GM12873 (cell line): ENCODE measurements around the gene CALU.

Source experiments
- TF ChIP-seq, protein P1 (sequence below): IDR thresholded peaks from 2 replicates; pipeline ENCODE4 v1.5.1; 2012; ENCODE audit warnings: low read depth, mild to moderate bottlenecking, moderate library complexity, low read length, control low read depth; ENCODE audit not compliant: insufficient read depth; ENCODE audit errors: missing control alignments

CALU gene

DNA sequence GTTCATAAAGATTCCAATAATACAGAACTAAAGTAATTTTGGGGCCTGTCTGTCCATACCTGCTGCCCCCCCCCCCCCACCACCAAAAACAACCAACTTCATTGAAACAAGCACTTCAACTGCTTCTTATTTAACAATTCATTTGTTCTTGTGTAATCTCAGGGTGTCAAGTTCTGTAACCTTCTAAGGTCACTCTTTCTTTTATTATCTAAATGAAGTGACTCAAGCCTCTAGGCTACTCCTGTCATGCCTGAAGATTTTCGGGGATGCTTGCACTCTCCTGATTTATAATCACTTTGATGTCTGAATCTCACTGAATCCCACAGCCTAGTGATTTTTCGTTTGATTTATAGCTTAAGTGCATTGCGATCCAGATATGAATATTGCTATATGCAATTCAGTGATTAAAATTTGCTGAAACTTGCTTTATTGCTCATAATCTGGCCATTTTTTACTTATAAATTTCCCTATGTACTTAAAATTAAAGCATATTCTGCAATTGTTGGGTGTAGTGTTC, 39.9 kb upstream of the CALU start:
- TF ChIP-seq, protein P1, sequence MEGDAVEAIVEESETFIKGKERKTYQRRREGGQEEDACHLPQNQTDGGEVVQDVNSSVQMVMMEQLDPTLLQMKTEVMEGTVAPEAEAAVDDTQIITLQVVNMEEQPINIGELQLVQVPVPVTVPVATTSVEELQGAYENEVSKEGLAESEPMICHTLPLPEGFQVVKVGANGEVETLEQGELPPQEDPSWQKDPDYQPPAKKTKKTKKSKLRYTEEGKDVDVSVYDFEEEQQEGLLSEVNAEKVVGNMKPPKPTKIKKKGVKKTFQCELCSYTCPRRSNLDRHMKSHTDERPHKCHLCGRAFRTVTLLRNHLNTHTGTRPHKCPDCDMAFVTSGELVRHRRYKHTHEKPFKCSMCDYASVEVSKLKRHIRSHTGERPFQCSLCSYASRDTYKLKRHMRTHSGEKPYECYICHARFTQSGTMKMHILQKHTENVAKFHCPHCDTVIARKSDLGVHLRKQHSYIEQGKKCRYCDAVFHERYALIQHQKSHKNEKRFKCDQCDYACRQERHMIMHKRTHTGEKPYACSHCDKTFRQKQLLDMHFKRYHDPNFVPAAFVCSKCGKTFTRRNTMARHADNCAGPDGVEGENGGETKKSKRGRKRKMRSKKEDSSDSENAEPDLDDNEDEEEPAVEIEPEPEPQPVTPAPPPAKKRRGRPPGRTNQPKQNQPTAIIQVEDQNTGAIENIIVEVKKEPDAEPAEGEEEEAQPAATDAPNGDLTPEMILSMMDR = no peak

DNA sequence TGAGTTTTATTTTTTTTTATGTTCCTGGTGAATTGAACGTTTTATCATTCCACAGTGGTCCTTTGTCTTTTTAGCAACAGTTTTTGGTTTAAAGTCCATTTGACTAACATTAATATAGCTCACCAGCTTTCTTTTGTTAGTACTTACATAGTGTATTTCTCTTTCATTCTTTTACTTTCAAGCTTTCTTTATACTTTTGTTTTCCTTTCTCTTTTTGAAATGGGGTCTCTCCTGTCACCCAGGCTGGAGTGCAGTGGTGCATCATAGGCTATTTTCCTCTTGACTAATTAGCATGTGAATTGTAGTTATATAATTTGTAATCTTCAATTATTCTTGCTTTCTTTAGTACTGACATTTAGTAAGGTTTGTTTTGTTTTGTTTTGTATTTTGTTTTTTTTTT, 39.3 kb upstream of the CALU start:
- TF ChIP-seq, protein P1 = no peak

DNA sequence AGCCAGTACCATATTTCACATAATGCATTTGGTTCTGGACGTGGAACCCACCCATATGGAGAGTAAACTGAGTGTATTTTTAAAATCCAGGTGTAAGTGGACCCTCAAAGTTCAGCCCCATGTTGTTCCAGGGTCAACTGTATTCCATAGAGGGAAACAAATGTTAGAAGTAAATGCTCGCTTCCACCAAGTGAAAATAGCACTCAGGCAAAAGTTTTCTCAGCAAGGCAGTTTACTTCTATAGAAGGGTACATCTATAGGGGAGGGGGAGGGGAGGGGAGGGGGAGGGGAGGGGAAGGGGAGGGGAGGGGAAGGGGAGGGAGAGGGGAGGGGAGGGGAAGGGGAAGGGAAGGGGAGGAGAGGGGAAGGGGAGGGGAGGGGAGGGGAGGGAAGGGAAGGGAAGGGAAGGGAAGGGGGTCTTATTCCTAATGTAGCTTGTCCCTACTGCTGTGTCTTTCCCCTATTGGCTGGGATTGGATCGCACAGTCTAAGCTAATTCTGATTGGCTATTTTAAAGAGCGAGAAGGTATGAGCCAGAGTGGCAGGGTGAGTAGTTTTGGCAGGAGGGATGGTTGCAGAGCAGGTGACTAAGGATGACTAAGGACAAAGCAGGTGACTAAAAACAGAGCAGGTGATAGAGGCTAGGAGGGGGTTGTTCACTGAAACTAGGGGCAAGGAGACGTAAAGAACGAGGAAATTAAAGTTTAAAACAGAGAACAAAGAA, 37.9 kb upstream of the CALU start:
- TF ChIP-seq, protein P1 = no peak

DNA sequence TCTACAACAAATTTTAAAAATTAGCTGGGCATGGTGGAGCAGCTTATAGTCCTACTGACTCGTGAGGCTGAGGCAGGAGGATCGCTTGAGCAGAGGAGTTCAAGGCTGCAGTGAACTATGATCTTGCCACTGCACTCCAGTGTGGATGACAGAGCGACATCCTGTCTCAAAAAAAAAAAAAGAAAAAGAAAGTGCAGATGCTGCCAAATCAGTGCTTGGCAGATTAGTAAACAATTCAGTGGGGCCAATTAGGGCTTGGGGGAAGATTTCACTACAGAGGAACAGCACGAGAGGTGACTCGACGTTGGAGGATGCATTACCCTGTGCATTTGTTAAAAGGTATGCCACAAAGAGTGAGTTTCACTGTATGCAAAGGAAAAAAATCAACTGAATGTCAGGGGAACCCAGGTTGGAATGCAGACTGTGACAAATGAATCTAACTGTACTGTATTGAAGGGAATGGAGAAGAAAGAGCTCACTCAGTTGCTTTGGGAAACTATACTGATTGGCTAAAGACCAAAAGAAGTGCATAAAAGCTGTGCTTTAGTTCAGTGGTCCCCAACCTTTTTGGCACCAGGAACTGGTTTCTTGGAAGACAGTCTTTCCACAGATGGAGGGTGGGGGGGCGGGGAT, 35.4 kb upstream of the CALU start:
- TF ChIP-seq, protein P1 = no peak

DNA sequence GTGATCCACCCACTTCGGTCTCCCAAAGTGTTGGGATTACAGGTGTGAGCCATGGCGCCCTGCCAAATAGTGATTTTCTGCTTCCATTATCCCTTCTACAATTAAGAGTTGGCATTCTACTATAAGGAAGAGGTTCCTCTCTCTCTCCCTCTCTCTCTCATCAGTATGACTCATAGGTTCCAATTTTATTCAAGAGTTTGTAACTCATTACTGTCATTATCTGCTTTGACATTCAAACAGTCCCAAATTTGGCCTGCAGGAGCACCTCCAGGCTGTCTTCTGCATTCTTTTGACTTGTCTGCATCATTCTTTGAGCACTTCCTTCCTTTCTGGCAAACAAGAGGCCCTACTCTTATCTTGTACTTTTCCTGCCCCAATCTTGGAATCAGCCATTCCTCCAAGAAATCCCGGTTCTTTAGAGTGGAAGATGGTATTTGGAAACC, 33.2 kb upstream of the CALU start:
- TF ChIP-seq, protein P1 = no peak

DNA sequence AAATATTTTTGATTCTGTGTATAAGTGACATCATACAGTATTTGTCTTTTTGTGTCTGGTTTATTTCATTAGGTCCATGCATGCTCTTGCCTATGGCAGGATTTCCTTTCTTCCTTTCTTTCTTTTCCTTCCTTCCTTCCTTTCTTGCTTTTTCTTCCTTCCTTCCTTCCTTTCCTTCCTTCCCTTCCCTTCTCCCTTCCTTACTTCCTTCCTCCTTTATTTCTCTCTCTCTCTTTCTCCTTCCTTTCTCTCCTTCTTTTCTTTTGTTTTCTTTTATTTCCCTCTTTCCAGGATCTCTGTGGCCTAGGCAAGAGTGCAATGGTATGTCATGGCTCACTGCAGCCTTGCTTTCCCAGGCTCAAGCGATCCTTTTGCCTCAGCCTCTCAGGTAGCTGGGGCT, 31.4 kb upstream of the CALU start:
- TF ChIP-seq, protein P1 = no peak

DNA sequence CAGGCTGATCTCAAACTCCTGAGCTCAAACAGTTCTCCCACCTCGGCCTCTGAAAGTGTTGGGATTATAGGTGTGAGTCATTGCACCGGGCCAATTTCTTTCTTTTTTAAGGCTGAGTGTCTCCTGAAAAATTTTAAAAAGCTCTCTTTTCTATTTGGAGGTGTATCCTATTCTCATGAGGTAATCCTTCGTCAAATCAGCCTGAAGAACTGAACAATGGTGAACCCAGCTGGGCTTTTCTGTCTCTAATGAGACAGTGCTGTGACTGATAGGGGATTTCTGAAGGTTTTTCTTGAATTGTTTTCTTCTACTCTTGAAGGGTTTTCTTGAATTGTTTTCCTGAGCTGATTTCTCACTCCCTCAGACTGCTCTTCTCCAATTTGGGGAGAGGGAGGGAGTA, 30.9 kb upstream of the CALU start:
- TF ChIP-seq, protein P1 = no peak
